ENCODE measurements around the gene OGDH. TPM values are rescaled to one million over a fixed set of nuclear protein-coding genes. Genes with fewer than 3 reads are reported as not detected.

OGDH gene
- total RNA-seq, 6 experiments from 2014 or later, result 77.8 to 88.2 (median 80.2) TPM

DNA sequence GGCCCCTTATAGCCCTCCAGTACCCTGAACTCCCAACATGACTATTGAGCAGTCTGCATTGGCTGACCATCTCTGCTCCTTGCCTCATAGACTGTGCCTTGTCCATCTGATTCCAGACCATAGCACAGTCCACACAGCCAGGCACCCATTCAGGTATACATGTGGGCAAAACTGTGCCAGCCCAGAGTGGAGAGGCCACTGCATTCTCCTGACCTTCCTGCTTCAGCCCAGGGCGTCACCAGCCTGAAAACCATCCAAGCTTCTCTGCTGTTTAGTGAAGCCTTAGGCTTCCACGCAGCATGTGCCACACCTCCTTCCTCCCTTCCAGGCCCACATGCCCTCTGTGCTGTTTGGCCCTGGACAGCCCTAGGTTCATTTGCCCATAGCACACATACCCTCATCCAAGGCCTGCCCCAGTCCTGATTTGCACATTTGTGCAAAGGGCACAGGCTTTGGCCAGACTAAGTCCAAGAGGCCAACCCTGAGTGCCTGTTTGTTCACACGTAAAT is 43.2 kb upstream of the OGDH start:
- Mint-ChIP-seq H3K27me3 (ENCODE audit: insufficient read depth) (peaks cover 2% of the 10 kb centered on the region), H3K4me3 (no peak overlapping the region), H3K27ac (no peak overlapping the region; the same call in 1 of the 2 replicates), H3K9me3 (no peaks in the 10 kb centered on the region), H3K4me1 (ENCODE audit: low read depth) (peaks cover 19% of the 10 kb centered on the region), H3K36me3 (ENCODE audit: low read depth) (peaks cover 23% of the 10 kb centered on the region)
- DNase-seq, result no peak
- TF ChIP-seq, protein P1, sequence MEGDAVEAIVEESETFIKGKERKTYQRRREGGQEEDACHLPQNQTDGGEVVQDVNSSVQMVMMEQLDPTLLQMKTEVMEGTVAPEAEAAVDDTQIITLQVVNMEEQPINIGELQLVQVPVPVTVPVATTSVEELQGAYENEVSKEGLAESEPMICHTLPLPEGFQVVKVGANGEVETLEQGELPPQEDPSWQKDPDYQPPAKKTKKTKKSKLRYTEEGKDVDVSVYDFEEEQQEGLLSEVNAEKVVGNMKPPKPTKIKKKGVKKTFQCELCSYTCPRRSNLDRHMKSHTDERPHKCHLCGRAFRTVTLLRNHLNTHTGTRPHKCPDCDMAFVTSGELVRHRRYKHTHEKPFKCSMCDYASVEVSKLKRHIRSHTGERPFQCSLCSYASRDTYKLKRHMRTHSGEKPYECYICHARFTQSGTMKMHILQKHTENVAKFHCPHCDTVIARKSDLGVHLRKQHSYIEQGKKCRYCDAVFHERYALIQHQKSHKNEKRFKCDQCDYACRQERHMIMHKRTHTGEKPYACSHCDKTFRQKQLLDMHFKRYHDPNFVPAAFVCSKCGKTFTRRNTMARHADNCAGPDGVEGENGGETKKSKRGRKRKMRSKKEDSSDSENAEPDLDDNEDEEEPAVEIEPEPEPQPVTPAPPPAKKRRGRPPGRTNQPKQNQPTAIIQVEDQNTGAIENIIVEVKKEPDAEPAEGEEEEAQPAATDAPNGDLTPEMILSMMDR (IDR thresholded peaks at IDR 0.05), result no peak

DNA sequence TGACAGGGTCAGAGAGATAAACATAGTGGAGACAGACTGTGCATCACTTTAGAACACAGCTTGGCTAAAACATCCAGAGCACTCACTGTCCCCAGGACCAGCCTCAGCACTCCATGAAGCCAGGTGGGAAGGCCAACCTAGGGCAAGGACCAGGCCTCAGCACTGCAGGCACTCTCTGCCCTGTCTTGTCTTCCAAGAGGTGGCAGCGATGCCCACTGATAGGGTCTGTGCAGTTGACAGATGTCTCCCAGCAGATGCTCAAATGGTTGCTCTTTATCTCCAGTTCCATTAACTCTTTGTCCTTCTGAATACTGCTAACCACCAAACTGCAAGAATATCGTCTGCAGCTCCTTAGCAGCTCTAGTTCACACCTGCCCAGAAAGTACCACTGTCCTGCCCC is 41.8 kb upstream of the OGDH start:
- peaks cover 37% of the 10 kb centered on the region for H3K36me3 Mint-ChIP-seq (ENCODE audit: low read depth)
- TF ChIP-seq, protein P1 (IDR thresholded peaks at IDR 0.05), result no peak
- no peak for DNase-seq
- peaks cover 19% of the 10 kb centered on the region for H3K4me1 Mint-ChIP-seq (ENCODE audit: low read depth)
- no peak overlapping the region for H3K4me3 Mint-ChIP-seq
- peaks cover 2% of the 10 kb centered on the region for H3K27me3 Mint-ChIP-seq (ENCODE audit: insufficient read depth)
- H3K9me3 Mint-ChIP-seq, result no peaks in the 10 kb centered on the region
- no peak overlapping the region for H3K27ac Mint-ChIP-seq

DNA sequence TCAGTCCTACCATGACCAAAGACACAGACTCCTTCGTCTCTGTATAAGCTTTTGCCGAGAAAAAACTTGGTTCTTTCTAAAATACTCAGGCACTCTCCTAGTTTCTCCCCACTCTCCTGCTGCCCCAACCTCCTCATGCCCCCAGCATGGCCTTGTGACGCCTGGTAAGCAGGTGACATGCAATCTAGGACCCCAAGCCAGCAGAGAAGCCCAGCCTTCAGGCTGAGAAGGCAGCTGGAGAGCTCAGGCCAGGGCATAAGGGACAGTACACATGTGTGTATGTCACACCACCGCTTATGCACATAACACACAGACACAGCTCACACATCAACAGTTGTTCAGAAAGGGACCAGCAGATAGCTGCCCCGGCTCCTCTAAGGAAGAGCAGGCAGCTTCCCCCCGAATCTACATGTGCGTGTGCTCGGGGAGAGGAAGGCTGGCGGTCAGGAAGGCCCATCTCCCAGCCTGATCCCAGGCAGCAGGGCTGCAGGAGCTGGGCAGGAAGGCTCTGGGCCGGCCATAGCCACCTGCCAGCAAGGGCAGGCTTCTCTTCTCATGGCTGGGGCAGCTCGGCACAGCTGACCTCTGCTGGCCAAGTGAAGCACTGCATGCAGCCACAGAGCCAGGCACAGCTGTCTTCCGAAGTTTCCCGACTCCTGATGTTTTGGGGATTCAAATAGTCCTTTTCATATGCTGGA is 41.2 kb upstream of the OGDH start:
- DNase-seq, result peak; percentile 48
- Mint-ChIP-seq H3K27me3 (ENCODE audit: insufficient read depth) (peaks cover 2% of the 10 kb centered on the region), H3K27ac (no peak overlapping the region; the same call in 1 of the 2 replicates), H3K9me3 (no peaks in the 10 kb centered on the region), H3K4me3 (no peak overlapping the region), H3K36me3 (ENCODE audit: low read depth) (peaks cover 40% of the 10 kb centered on the region), H3K4me1 (ENCODE audit: low read depth) (peaks cover 19% of the 10 kb centered on the region)
- TF ChIP-seq, protein P1 (IDR thresholded peaks at IDR 0.05), result peak; percentile 99

DNA sequence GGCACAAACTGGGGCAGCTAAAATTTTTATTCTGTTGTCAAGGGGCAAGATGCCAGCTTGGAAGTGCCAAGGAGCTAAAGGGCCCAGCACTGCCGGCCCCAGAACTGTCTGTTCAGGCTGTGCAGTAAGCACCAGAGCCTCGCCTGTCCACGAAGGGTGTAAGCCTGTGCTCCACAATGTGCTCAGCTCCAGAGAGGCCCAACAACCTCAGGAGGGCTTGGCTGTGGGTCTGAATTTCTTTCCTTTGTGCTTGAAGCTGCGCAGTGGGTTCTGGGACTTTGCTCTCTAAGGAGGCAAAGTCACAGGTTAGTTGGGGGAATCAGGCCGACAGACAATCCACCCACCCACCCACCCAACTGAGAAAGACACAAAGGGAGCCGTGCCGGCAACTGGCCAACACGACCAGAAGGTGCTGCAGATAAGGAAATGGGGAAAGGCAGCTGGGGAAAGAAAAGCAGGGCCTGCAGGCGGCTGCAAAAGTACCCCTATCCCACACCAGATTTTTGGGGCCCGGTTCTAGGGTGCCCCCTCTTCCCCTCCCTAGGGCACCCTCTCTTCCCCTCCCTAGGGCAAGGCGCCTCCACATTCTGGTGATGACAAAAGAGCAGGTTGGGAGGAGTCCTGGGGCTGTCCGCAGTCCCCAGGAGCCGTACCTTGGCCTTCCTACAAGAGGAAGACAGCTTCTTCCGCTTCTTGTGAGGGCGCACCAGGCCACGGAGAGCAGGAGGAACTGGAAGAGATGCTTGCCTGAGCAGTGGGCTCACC is 40.5 kb upstream of the OGDH start:
- H3K9me3 Mint-ChIP-seq, result no peaks in the 10 kb centered on the region
- no peak for DNase-seq
- no peak overlapping the region for H3K4me3 Mint-ChIP-seq
- H3K36me3 Mint-ChIP-seq (ENCODE audit: low read depth), result peaks cover 40% of the 10 kb centered on the region
- H3K27me3 Mint-ChIP-seq (ENCODE audit: insufficient read depth), result peaks cover 2% of the 10 kb centered on the region
- H3K4me1 Mint-ChIP-seq (ENCODE audit: low read depth), result peaks cover 19% of the 10 kb centered on the region
- TF ChIP-seq, protein P1 (IDR thresholded peaks at IDR 0.05), result peak; percentile 72
- H3K27ac Mint-ChIP-seq, result no peak overlapping the region; the same call in 1 of the 2 replicates

DNA sequence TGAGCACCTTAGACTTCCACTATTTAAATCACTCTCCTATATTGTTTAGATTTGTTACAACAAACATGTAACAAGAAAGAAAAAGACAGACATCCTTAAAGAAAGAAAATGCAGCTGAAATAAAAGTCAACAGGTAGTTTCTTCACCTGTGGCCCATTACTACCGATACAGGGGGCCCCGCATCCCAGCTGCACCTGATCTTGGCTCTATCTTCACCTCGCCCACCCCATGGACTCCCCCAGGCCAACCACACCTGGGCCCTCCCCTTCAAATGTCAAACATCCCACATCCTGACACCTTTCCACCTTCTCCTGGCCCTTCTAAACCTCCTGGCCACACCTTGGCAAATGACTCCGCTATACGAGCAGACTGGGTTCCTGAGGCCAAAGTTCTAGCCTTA is 39.7 kb upstream of the OGDH start:
- TF ChIP-seq, protein P1 (IDR thresholded peaks at IDR 0.05), result no peak
- Mint-ChIP-seq H3K9me3 (no peaks in the 10 kb centered on the region), H3K36me3 (ENCODE audit: low read depth) (peaks cover 45% of the 10 kb centered on the region), H3K4me1 (ENCODE audit: low read depth) (peaks cover 19% of the 10 kb centered on the region), H3K4me3 (no peak overlapping the region), H3K27ac (no peak overlapping the region), H3K27me3 (ENCODE audit: insufficient read depth) (peaks cover 2% of the 10 kb centered on the region)
- no peak for DNase-seq
